ENCODE results near the gene BBS9.

DNA sequence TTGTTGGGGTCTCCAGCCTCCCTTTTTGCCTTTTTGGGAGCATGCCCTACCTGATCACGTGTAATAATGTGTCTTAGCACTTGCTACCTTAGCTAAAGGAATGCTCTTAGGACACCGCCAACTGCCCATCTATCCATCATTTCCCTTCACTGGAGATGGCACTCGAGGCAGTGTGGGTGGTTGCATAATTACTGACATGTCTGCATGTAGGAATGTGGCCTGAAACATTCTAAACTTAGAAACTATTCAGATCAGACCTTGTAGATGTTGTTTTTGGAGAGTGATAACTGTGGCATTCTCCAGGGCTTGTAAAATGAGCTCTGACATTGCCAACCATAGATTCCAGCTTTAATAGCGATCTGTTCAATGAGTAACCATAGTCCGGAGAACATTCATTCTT is 365.8 kb downstream of the BBS9 start:
- TF ChIP-seq, protein P1, sequence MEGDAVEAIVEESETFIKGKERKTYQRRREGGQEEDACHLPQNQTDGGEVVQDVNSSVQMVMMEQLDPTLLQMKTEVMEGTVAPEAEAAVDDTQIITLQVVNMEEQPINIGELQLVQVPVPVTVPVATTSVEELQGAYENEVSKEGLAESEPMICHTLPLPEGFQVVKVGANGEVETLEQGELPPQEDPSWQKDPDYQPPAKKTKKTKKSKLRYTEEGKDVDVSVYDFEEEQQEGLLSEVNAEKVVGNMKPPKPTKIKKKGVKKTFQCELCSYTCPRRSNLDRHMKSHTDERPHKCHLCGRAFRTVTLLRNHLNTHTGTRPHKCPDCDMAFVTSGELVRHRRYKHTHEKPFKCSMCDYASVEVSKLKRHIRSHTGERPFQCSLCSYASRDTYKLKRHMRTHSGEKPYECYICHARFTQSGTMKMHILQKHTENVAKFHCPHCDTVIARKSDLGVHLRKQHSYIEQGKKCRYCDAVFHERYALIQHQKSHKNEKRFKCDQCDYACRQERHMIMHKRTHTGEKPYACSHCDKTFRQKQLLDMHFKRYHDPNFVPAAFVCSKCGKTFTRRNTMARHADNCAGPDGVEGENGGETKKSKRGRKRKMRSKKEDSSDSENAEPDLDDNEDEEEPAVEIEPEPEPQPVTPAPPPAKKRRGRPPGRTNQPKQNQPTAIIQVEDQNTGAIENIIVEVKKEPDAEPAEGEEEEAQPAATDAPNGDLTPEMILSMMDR (IDR thresholded peaks at IDR 0.05): no peak
- no peak for TF ChIP-seq POLR2A (IDR thresholded peaks at IDR 0.05)

Data from right lobe of liver (tissue), 4 donors.